NT2/D1 (cell line): ENCODE results near the gene LYZL1.
"Not testable (repeated sequence)": the region's sequence is repeated elsewhere in the genome, so short reads cannot be mapped to it uniquely, and the experiment has no call there.

Source experiments
- DNase-seq: peaks from one replicate; pipeline ENCODE4 v3.0.0-alpha.2; 2011; ENCODE audit warnings: low read depth, low spot score
- H3K27me3 ChIP-seq: 2 replicates; pipeline ENCODE4 v1.6.0; 2011; ENCODE audit warnings: mild to moderate bottlenecking; ENCODE audit not compliant: insufficient read length, insufficient read depth
- H3K36me3 ChIP-seq: 2 replicates; pipeline ENCODE4 v1.6.1; 2011; ENCODE audit warnings: mild to moderate bottlenecking, low read length, mixed read lengths; ENCODE audit not compliant: insufficient read depth, insufficient read length
- H3K4me1 ChIP-seq: 2 replicates; pipeline ENCODE4 v1.5.1; 2011; ENCODE audit not compliant: insufficient read depth, insufficient read length
- H3K4me3 ChIP-seq: 2 replicates; pipeline ENCODE4 v1.5.1; 2011; ENCODE audit warnings: low read depth; ENCODE audit not compliant: insufficient read length
- H3K9ac ChIP-seq: 2 replicates; pipeline ENCODE4 v1.6.0; 2011; ENCODE audit warnings: low read depth; ENCODE audit not compliant: insufficient read length
- H3K9me3 ChIP-seq: 2 replicates; pipeline ENCODE4 v1.5.1; 2011; ENCODE audit warnings: mild to moderate bottlenecking, low read length; ENCODE audit not compliant: insufficient read depth
- SUZ12 ChIP-seq: IDR thresholded peaks from 2 replicates; pipeline ENCODE4 v1.6.1; 2011; ENCODE audit not compliant: insufficient read length, insufficient read depth; ENCODE audit errors: extremely low read depth
- YY1 ChIP-seq: IDR thresholded peaks from 2 replicates; pipeline ENCODE4 v1.6.1; 2011; ENCODE audit not compliant: insufficient read length, insufficient read depth
- ZNF274 ChIP-seq: IDR thresholded peaks from 2 replicates; pipeline ENCODE4 v1.6.1; 2011; ENCODE audit warnings: mild to moderate bottlenecking, low read depth, low read length

LYZL1 gene

GRCh38 chr10:29348836-29349235, 60.0 kb downstream of the LYZL1 start:
- H3K9ac ChIP-seq = no peak overlapping the region
- peaks cover 7% of the 10 kb centered on the region for H3K4me1 ChIP-seq
- H3K9me3 ChIP-seq = peaks cover under 1% of the 10 kb centered on the region; the same call in 1 of the 2 replicates
- no peaks in the 10 kb centered on the region for H3K27me3 ChIP-seq
- DNase-seq = no peak
- no peaks in the 10 kb centered on the region for H3K36me3 ChIP-seq
- TF ChIP-seq YY1 (no peak), ZNF274 (no peak), SUZ12 (no peak)
- no peak overlapping the region for H3K4me3 ChIP-seq

- Histone ChIP-seq H3K9me3 (no peaks in the 10 kb centered on the region), H3K27me3 (no peaks in the 10 kb centered on the region), H3K36me3 (no peaks in the 10 kb centered on the region), H3K4me3 (no peak overlapping the region), H3K9ac (no peak overlapping the region), H3K4me1 (peaks cover 7% of the 10 kb centered on the region)
- no peak for DNase-seq
- TF ChIP-seq YY1 (no peak), SUZ12 (no peak), ZNF274 (no peak)
Observed at GRCh38 chr10:29353305-29353704, 64.4 kb downstream of the LYZL1 start.

- H3K9ac ChIP-seq = no peak overlapping the region
- no peaks in the 10 kb centered on the region for H3K36me3 ChIP-seq
- H3K4me1 ChIP-seq = peaks cover 9% of the 10 kb centered on the region
- TF ChIP-seq YY1 = no peak
- no peak for TF ChIP-seq SUZ12
- no peak for TF ChIP-seq ZNF274
- H3K4me3 ChIP-seq = no peak overlapping the region
- DNase-seq = no peak
- H3K9me3 ChIP-seq = no peaks in the 10 kb centered on the region
- no peaks in the 10 kb centered on the region for H3K27me3 ChIP-seq
Observed at GRCh38 chr10:29353887-29354561, 65.2 kb downstream of the LYZL1 start.

GRCh38 chr10:29355411-29355991, 66.6 kb downstream of the LYZL1 start:
- Histone ChIP-seq H3K4me3 (no peak overlapping the region), H3K4me1 (peaks cover 10% of the 10 kb centered on the region), H3K36me3 (no peaks in the 10 kb centered on the region)

GRCh38 chr10:29356931-29357330, 68.1 kb downstream of the LYZL1 start:
- no peak for DNase-seq
- H3K4me3 ChIP-seq = no peak overlapping the region
- no peaks in the 10 kb centered on the region for H3K36me3 ChIP-seq
- H3K9me3 ChIP-seq = no peaks in the 10 kb centered on the region
- TF ChIP-seq SUZ12 = no peak
- no peak for TF ChIP-seq YY1
- TF ChIP-seq ZNF274 = no peak
- H3K4me1 ChIP-seq = peaks cover 10% of the 10 kb centered on the region
- H3K9ac ChIP-seq = no peak overlapping the region
- H3K27me3 ChIP-seq = no peaks in the 10 kb centered on the region

More at GRCh38 chr10:29355411-29355991, 66.6 kb downstream of the LYZL1 start:
- Histone ChIP-seq H3K27me3 (no peaks in the 10 kb centered on the region), H3K9ac (no peak overlapping the region), H3K9me3 (no peaks in the 10 kb centered on the region)
- TF ChIP-seq YY1 (no peak), ZNF274 (no peak), SUZ12 (no peak)
- DNase-seq = no peak

GRCh38 chr10:29358010-29358616, 69.2 kb downstream of the LYZL1 start:
- peaks cover 10% of the 10 kb centered on the region for H3K4me1 ChIP-seq
- H3K4me3 ChIP-seq = no peak overlapping the region
- no peak overlapping the region for H3K9ac ChIP-seq
- no peak for TF ChIP-seq YY1
- TF ChIP-seq SUZ12 = no peak
- TF ChIP-seq ZNF274 = no peak
- H3K27me3 ChIP-seq = no peaks in the 10 kb centered on the region
- no peak for DNase-seq
- H3K9me3 ChIP-seq = no peaks in the 10 kb centered on the region
- H3K36me3 ChIP-seq = no peaks in the 10 kb centered on the region

GRCh38 chr10:29360215-29360853, 71.5 kb downstream of the LYZL1 start:
- not testable (repeated sequence) for H3K9me3 ChIP-seq, H3K36me3 ChIP-seq, DNase-seq, H3K9ac ChIP-seq, H3K4me1 ChIP-seq, H3K27me3 ChIP-seq, H3K4me3 ChIP-seq
